Omental fat pad (tissue), 4 donors: ENCODE data around the gene SLC39A11. TPM values are rescaled to one million over a fixed set of nuclear protein-coding genes. Genes with fewer than 3 reads are reported as not detected.
A peak's percentile ranks its signal among the peaks of the same experiment; 100 is the strongest.

Source experiments
- ATAC-seq: fragments of 150-250 bp; one replicate; pipeline ENCODE4 v1.9.1; 2016; ENCODE audit warnings: mild to moderate bottlenecking, moderate library complexity; ENCODE audit not compliant: low FRiP score
- DNase-seq: peaks from one replicate; pipeline ENCODE4 v3.0.0-alpha.2; 2019; ENCODE audit warnings: low spot score
- total RNA-seq, 4 donors: library from RNA; depleted of rRNA; stranded (reverse); fragments of >200 nt; gene quantifications; one replicate each; pipeline ENCODE4 v1.1.0, GENCODE V29; 2016
- TF ChIP-seq, protein P1 (sequence below), 3 donors: fragments of 450-650 bp; IDR thresholded peaks; one replicate each; pipeline ENCODE4 v1.5.1; 2016 to 2017; ENCODE audit warnings: antibody characterized with exemption in 3 of 3, mild to moderate bottlenecking in 3 of 3, moderate library complexity in 2 of 3

The SLC39A11 gene
- total RNA-seq, 4 donors from 2014 or later = 18.8 to 42.4 (median 31.3) TPM

- DNase-seq = no peak
- TF ChIP-seq, protein P1, sequence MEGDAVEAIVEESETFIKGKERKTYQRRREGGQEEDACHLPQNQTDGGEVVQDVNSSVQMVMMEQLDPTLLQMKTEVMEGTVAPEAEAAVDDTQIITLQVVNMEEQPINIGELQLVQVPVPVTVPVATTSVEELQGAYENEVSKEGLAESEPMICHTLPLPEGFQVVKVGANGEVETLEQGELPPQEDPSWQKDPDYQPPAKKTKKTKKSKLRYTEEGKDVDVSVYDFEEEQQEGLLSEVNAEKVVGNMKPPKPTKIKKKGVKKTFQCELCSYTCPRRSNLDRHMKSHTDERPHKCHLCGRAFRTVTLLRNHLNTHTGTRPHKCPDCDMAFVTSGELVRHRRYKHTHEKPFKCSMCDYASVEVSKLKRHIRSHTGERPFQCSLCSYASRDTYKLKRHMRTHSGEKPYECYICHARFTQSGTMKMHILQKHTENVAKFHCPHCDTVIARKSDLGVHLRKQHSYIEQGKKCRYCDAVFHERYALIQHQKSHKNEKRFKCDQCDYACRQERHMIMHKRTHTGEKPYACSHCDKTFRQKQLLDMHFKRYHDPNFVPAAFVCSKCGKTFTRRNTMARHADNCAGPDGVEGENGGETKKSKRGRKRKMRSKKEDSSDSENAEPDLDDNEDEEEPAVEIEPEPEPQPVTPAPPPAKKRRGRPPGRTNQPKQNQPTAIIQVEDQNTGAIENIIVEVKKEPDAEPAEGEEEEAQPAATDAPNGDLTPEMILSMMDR (IDR thresholded peaks at IDR 0.05) = peak in 1 of 3 donors; percentile 21
- no peak for ATAC-seq
Measured at GRCh38 chr17:72725433-72726068, 366.9 kb downstream of the SLC39A11 start.

GRCh38 chr17:72724267-72724666, 368.2 kb downstream of the SLC39A11 start:
- ATAC-seq (no peak), DNase-seq (no peak)
- TF ChIP-seq, protein P1 (IDR thresholded peaks at IDR 0.05) = no peak

DNA sequence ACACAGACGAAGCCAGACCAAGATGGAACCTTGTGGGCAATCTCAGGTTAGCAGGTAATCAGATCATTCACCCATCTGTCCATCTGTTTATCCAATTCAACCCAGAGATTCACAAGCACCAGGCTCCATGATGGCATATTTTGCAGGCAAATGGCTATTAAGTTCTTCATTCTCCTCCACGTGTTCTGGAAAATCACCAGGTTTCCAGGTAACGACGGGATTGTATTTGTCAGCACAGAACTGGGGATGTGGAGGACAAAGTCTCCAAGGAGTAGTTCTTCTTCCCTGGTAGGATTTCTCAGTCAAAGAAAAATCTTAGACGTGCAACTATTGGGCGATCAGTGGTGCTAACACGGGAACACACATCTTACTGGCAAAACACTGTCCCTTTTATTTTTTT, 368.8 kb downstream of the SLC39A11 start:
- no peak for ATAC-seq
- TF ChIP-seq, protein P1 (IDR thresholded peaks at IDR 0.05) = no peak
- DNase-seq = no peak

DNA sequence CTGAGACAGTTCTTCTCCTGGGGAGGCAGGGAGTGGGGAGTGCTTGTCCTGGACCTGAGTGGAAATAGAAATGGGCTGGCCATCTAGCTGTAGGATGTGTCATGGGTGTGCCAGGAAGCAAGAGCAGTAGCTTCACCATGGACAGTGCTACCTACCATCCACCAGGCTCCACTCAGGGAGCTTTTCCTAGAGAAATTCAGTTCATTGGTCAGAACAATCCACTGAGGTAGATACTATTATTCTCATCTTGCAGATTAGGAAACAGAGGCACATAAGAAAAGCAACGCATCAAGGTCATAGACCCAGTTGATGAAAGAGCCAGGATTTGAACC, 372.0 kb downstream of the SLC39A11 start:
- no peak for ATAC-seq
- TF ChIP-seq, protein P1 (IDR thresholded peaks at IDR 0.05) = no peak
- DNase-seq = no peak

DNA sequence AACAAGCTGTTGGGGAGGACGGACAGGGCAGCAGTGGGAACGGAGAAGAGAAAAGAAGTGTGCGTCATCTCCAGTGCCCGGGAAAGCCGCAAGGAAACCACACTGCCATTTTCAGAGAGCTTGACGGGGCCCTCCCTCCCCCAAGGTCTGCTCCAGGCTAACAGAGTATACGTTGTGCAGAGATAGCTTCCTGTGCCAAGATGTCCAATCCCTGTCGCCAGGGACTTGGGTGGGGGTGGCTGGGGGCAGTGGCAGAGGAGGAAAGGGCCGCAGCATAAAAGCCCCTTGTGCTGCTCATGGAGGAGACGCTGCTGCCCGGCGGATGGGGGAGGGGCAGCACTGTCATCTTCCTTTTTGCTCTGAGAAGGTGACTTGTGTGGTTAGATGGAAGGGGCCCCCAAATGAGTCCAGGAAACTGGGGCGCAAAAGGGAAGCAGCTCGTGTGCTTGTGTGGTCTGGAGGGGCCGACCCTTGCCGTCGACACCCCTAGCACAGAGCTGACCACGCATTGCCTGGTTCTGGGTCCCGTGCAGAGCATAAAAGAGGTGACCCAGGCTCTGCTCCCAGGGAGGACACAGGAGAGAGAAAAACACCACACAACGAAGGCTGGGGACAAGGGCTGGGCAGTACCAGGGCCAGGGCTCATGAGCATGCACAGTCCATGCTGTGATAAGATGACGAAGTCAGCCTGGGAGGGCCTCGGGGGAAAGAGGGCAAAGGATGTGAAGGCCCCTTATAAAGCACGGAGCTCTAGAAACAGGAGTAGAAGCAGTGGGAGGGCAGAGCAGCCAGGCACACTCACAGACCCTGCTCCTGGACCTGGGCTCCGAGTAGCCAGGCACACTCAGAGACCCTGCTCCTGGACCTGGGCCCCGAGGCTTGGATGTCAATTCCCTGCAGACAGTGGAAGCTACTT, 372.7 kb downstream of the SLC39A11 start:
- no peak for ATAC-seq
- DNase-seq = no peak

DNA sequence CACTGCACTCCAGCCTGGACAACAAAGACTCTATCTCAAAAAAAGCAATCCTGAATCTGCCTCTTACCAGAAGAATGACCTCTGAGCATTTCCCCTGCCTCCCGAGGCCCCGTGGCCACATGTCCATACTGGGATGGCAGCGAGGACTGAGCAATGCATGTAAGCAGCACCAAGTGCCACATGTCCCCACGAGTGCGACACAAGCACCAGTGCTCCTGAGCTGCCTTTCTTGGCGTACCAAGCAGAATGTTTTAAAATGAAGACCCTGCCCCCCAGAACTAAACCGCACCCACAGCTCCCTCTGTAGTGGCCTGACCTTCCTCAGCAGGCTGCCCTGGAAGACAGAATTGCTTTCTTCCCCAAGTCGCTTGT, 373.3 kb downstream of the SLC39A11 start:
- DNase-seq = no peak
- no peak for ATAC-seq
- TF ChIP-seq, protein P1 (IDR thresholded peaks at IDR 0.05) = no peak

More for the DNA sequence above, 372.7 kb downstream of the SLC39A11 start:
- TF ChIP-seq, protein P1 (IDR thresholded peaks at IDR 0.05) = no peak
